SU-DHL-6 (cell line): ENCODE data around the gene HADH.

Experiments used
- EZH2phosphoT487 ChIP-seq: fragments of 200-600 bp; sonication (generic), shearing (Covaris generic); conservative IDR thresholded peaks from 2 replicates; pipeline ENCODE4 v1.6.1; 2018; ENCODE audit warnings: mild to moderate bottlenecking, antibody characterized with exemption, low read length, moderate library complexity, mixed read lengths
- TF ChIP-seq, protein P1 (sequence below): fragments of 200-600 bp; sonication (generic); IDR thresholded peaks from one replicate; pipeline ENCODE4 v1.5.1; 2017; ENCODE audit warnings: antibody characterized with exemption, mild to moderate bottlenecking, low read length, moderate library complexity; ENCODE audit not compliant: insufficient read depth, poor library complexity, severe bottlenecking

DNA sequence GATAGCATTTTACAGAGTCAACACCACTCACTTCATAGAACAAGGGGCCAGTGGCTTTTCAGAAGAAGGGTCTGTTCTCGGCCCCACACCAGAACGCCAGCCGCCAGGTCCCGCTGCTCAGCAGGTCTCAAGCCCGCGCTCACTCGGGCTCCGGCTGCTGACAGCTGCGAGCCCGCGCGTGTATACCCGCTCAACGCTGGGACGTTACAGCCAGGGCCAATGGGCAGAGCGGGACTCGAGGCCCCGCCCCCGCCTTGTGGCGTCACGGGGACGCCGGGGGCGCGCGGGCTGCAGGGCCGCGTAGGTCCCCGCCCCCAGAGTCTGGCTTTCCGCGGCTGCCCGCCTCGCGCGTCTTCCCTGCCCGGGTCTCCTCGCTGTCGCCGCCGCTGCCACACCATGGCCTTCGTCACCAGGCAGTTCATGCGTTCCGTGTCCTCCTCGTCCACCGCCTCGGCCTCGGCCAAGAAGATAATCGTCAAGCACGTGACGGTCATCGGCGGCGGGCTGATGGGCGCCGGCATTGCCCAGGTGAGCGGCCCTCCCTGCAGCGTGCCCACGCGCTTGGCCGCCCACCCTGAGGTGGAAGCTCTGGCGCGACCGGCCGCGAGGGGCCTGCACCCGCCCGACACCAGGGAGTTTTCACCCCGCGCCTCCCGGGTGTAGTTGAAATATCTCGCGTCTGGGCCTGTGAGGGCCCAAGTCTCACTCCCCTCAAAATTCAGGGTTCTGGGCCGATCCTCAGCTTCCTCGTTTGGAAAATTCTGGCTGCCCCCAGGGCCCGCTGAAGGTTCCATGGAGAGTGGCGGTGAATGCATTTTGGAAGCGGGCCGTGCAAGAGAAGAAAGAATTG lies at the start of gene HADH:
- TF ChIP-seq, protein P1, sequence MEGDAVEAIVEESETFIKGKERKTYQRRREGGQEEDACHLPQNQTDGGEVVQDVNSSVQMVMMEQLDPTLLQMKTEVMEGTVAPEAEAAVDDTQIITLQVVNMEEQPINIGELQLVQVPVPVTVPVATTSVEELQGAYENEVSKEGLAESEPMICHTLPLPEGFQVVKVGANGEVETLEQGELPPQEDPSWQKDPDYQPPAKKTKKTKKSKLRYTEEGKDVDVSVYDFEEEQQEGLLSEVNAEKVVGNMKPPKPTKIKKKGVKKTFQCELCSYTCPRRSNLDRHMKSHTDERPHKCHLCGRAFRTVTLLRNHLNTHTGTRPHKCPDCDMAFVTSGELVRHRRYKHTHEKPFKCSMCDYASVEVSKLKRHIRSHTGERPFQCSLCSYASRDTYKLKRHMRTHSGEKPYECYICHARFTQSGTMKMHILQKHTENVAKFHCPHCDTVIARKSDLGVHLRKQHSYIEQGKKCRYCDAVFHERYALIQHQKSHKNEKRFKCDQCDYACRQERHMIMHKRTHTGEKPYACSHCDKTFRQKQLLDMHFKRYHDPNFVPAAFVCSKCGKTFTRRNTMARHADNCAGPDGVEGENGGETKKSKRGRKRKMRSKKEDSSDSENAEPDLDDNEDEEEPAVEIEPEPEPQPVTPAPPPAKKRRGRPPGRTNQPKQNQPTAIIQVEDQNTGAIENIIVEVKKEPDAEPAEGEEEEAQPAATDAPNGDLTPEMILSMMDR, result no peak
- TF ChIP-seq EZH2phosphoT487, result no peak
